Spleen (tissue), 11 donors: ENCODE data around the gene YOD1. TPM values are rescaled to one million over a fixed set of nuclear protein-coding genes. Genes with fewer than 3 reads are reported as not detected.

Experiments
- DNase-seq: peaks from one replicate; pipeline ENCODE4 v3.0.0-alpha.2; 2020
- H3K27ac ChIP-seq, 8 donors: fragments of 200-600 bp; sonication (generic) in 7 of 8; 1 replicate in 4 of 8; 2 replicates in 4 of 8; pipeline versions ENCODE4 v1.5.0 to v1.8.0; 2016 to 2021; ENCODE audit warnings: inconsistent platforms in 4 of 8, mild to moderate bottlenecking in 4 of 8, moderate library complexity in 1 of 8
- H3K27me3 ChIP-seq, 7 donors: fragments of 200-600 bp; sonication (generic) in 6 of 7; replicated peaks in 1 of 7; 1 replicate in 4 of 7; 2 replicates in 3 of 7; pipeline versions ENCODE4 v1.5.0 to v1.8.0; 2016 to 2021; ENCODE audit warnings: inconsistent platforms in 3 of 7, mild to moderate bottlenecking in 1 of 7
- H3K36me3 ChIP-seq, 6 donors: fragments of 200-600 bp; sonication (generic) in 5 of 6; 1 replicate in 4 of 6; 2 replicates in 2 of 6; pipeline versions ENCODE4 v1.5.0 to v1.8.0; 2016 to 2021; ENCODE audit warnings: inconsistent platforms in 2 of 6
- H3K4me1 ChIP-seq, 6 donors: fragments of 200-600 bp; sonication (generic) in 5 of 6; 1 replicate in 3 of 6; 2 replicates in 3 of 6; pipeline versions ENCODE4 v1.5.0 to v1.8.0; 2016 to 2021; ENCODE audit warnings: inconsistent platforms in 3 of 6
- H3K4me3 ChIP-seq, 8 donors: fragments of 200-600 bp; sonication (generic) in 7 of 8; 1 replicate in 4 of 8; 2 replicates in 4 of 8; pipeline versions ENCODE4 v1.5.0 to v1.8.0; 2016 to 2021; ENCODE audit warnings: inconsistent platforms in 4 of 8, mild to moderate bottlenecking in 4 of 8, moderate library complexity in 2 of 8
- H3K9me3 ChIP-seq, 8 donors: fragments of 200-600 bp; sonication (generic) in 7 of 8; 1 replicate in 4 of 8; 2 replicates in 4 of 8; pipeline versions ENCODE4 v1.5.0 to v1.8.0; 2016 to 2021; ENCODE audit warnings: inconsistent platforms in 4 of 8
- POLR2A ChIP-seq, 3 donors: fragments of 450-650 bp; IDR thresholded peaks; one replicate each; pipeline ENCODE4 v1.5.1; 2017; ENCODE audit warnings: antibody characterized with exemption in 3 of 3, mild to moderate bottlenecking in 1 of 3
- POLR2AphosphoS5 ChIP-seq, 3 donors: sonication (generic); formaldehyde crosslinking; IDR thresholded peaks; one replicate each; pipeline ENCODE4 v1.5.1; 2017; ENCODE audit warnings: antibody characterized with exemption in 3 of 3
- WGBS, 5 donors: extraction: QIAGEN DNeasy Blood & Tissue Kit in 3 of 5; methylation state at CpG; one replicate each; pipeline versions ENCODE4 v1.1.5 to v1.1.7; 2013 to 2018; 5-methylcytosine and 5-hydroxymethylcytosine counted together
- intact Hi-C: fragments of 100-400 bp; cut with DNase I; formaldehyde crosslinking; loops from one replicate; pipeline ENCODE4 v1.15.0; 2023; ENCODE audit warnings: low total_unique reads
- polyA plus RNA-seq, 3 donors: library from polyadenylated mRNA; stranded (reverse); fragments of 200-250 nt; gene quantifications; one replicate each; pipeline ENCODE4 v1.2.1, GENCODE V29; 2013
- total RNA-seq, 7 donors: library from RNA; depleted of rRNA in 3 of 7; stranded (reverse); fragments of >200 nt in 3 of 7; fragmentation: NEBNext Ultra II Directional in 4 of 7; extraction: Animal tissue kit (Norgen Biotek cat#: 25700) in 4 of 7; gene quantifications; one replicate each; pipeline versions ENCODE4 v1.1.0 to v1.2.1, GENCODE V29; 2016 to 2021
- TF ChIP-seq, protein P1 (sequence below), 11 experiments: fragments of 200-600 bp in 7 of 11; fragments of 450-650 bp in 4 of 11; sonication (generic) in 4 of 11; IDR thresholded peaks in 8 of 11; conservative IDR thresholded peaks in 3 of 11; 1 replicate in 7 of 11; 2 replicates in 4 of 11; pipeline versions ENCODE4 v1.4.0 to v1.8.0; 2016 to 2021; ENCODE audit warnings: antibody characterized with exemption in 11 of 11, inconsistent platforms in 4 of 11, mild to moderate bottlenecking in 1 of 11
- donor health status: healthy with polysubstance abuse.
- donor health status: DM: no; HTN: no; CAD: no; lungs with moderate emphysema.
- donor health status: DM: no; HTN: no; CAD: no.
- donor health status: Bipolar disorder and iron deficiency.
- donor health status: healthy.
- donor health status: DM: no; HTN: no; CAD: no.
- donor health status: DM: yes; HTN: yes; CAD: no.

YOD1 gene
- total and polyA plus RNA-seq, 10 donors: 2.8 to 23.2 (median 11.8) TPM

- no peak overlapping the region for H3K27ac ChIP-seq
Observed at GRCh38 chr1:207081806-207082205, 30.8 kb upstream of the YOD1 start.

DNA sequence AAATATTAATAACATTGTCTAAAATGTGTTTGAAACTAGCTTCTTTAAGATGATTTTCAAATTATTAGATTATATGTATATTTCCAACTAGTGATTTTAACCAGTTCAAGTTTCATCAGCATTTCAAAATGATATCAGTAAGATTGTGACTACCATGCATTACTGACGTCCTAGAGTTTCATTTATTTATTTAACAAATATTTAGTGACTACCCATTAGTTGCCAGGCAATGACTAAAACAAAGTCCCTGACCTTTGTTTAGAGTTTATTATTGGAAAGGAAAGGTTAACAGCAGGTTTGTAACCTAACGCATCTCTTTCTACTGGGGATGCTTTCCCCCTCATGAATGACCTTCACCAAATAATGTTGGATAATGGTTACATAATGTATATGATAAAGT lies 30.1 kb upstream of the YOD1 start:
- H3K36me3 ChIP-seq: peaks cover 0 to 54% (median 0%) of the 10 kb centered on the region in 6 donors
- intact Hi-C loops: loop anchor here (5.0 kb wide), 2 partner anchors 241 to 326 kb away; partner anchors contain the start of gene CD55
- 63 to 78% (median 77%) methylated on average over 2 of the region's 2 CpGs for WGBS, 5 donors

More at GRCh38 chr1:207081806-207082205, 30.8 kb upstream of the YOD1 start:
- peaks cover 0 to 29% (median 12%) of the 10 kb centered on the region in 6 donors for H3K4me1 ChIP-seq
- no peak overlapping the region for H3K4me3 ChIP-seq
- DNase-seq: no peak
- intact Hi-C loops: loop anchor here (5.0 kb wide), 2 partner anchors 240 to 325 kb away; partner anchors contain the start of gene CD55
- peaks cover 0 to 47% (median 0%) of the 10 kb centered on the region in 6 donors for H3K36me3 ChIP-seq
- no peaks in the 10 kb centered on the region for H3K27me3 ChIP-seq
- H3K9me3 ChIP-seq: no peaks in the 10 kb centered on the region
- WGBS, 5 donors: 85 to 95% (median 89%) methylated on average over 2 of the region's 2 CpGs
- TF ChIP-seq, protein P1, sequence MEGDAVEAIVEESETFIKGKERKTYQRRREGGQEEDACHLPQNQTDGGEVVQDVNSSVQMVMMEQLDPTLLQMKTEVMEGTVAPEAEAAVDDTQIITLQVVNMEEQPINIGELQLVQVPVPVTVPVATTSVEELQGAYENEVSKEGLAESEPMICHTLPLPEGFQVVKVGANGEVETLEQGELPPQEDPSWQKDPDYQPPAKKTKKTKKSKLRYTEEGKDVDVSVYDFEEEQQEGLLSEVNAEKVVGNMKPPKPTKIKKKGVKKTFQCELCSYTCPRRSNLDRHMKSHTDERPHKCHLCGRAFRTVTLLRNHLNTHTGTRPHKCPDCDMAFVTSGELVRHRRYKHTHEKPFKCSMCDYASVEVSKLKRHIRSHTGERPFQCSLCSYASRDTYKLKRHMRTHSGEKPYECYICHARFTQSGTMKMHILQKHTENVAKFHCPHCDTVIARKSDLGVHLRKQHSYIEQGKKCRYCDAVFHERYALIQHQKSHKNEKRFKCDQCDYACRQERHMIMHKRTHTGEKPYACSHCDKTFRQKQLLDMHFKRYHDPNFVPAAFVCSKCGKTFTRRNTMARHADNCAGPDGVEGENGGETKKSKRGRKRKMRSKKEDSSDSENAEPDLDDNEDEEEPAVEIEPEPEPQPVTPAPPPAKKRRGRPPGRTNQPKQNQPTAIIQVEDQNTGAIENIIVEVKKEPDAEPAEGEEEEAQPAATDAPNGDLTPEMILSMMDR (IDR thresholded peaks at IDR 0.05 in 8 of 11, conservative IDR thresholded peaks at IDR 0.05 in 3 of 11): no peak
- TF ChIP-seq POLR2AphosphoS5 (IDR thresholded peaks at IDR 0.05): no peak
- TF ChIP-seq POLR2A (IDR thresholded peaks at IDR 0.05): no peak

GRCh38 chr1:207079706-207080241 lies 28.8 kb upstream of the YOD1 start:
- peaks cover 0 to 25% (median 8%) of the 10 kb centered on the region in 6 donors for H3K4me1 ChIP-seq
- 79 to 93% (median 92%) methylated on average over 6 of the region's 6 CpGs for WGBS, 5 donors
- no peaks in the 10 kb centered on the region for H3K9me3 ChIP-seq
- peaks cover 0 to 67% (median 2%) of the 10 kb centered on the region in 6 donors for H3K36me3 ChIP-seq
- no peak for TF ChIP-seq POLR2A (IDR thresholded peaks at IDR 0.05)
- TF ChIP-seq, protein P1 (IDR thresholded peaks at IDR 0.05 in 8 of 11, conservative IDR thresholded peaks at IDR 0.05 in 3 of 11): no peak
- no peak for TF ChIP-seq POLR2AphosphoS5 (IDR thresholded peaks at IDR 0.05)
- DNase-seq: no peak
- no peak overlapping the region for H3K4me3 ChIP-seq
- no peaks in the 10 kb centered on the region for H3K27me3 ChIP-seq
- no peak overlapping the region for H3K27ac ChIP-seq
- intact Hi-C loops: loop anchor here (5.0 to 10.0 kb wide), 3 partner anchors 75 to 328 kb away; partner anchors contain the start of gene CD55

More for the DNA sequence above, 30.1 kb upstream of the YOD1 start:
- Histone ChIP-seq H3K9me3 (no peaks in the 10 kb centered on the region), H3K27me3 (no peaks in the 10 kb centered on the region), H3K4me3 (no peak overlapping the region), H3K4me1 (peaks cover 0 to 31% (median 12%) of the 10 kb centered on the region in 6 donors), H3K27ac (no peak overlapping the region)
- TF ChIP-seq POLR2A (IDR thresholded peaks at IDR 0.05): no peak
- no peak for DNase-seq

DNA sequence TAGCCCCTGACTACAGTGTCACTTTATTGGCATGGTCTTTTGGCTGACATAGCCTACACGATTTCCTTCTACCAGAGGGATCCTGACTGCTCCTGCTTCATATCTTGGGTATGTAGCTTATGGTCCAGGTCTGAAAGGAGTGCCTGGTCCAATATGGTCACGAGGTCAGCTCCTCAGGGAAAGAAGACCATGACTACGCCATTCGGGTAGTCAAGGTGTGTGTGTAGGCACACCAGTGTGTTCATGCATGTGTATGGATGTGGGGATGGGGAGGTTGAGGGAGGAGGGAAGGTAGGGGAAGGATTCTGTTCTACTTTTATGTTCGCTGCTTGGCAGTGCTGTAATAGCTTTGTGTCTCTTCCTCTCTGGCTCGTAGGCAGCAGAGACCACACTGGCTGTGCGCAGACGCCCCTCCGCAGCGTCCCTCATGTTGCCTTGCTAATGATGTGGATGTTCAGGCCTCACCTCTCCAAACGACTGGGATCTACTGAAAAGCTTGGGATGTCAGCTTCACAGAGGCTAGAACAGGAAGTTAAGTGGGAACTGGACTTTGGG lies 27.6 kb upstream of the YOD1 start:
- H3K27me3 ChIP-seq: no peaks in the 10 kb centered on the region
- TF ChIP-seq POLR2AphosphoS5 (IDR thresholded peaks at IDR 0.05) (no peak), POLR2A (IDR thresholded peaks at IDR 0.05) (no peak)
- TF ChIP-seq, protein P1 (IDR thresholded peaks at IDR 0.05 in 8 of 11, conservative IDR thresholded peaks at IDR 0.05 in 3 of 11): no peak

More for the DNA sequence above, 27.6 kb upstream of the YOD1 start:
- intact Hi-C loops: loop anchor here (10.0 kb wide), 1 partner anchor 74 kb away; no protein-coding TSS in a partner anchor
- no peak overlapping the region for H3K4me3 ChIP-seq
- 85 to 95% (median 88%) methylated on average over 11 of the region's 11 CpGs for WGBS, 5 donors
- H3K36me3 ChIP-seq: peaks cover 0 to 78% (median 6%) of the 10 kb centered on the region in 6 donors
- DNase-seq: no peak
- no peaks in the 10 kb centered on the region for H3K9me3 ChIP-seq
- H3K4me1 ChIP-seq: peaks cover 0 to 18% (median 3%) of the 10 kb centered on the region in 6 donors
- H3K27ac ChIP-seq: no peak overlapping the region
